GM18511 (cell line): Measurements from ENCODE around the gene HSD17B1.
"Not testable (repeated sequence)": the region's sequence is repeated elsewhere in the genome, so short reads cannot be mapped to it uniquely, and the experiment has no call there.

Experiments
- ATAC-seq: cut with Tn5 transposase; IDR thresholded peaks from one replicate; pipeline ENCODE4 v1.9.1; 2021; ENCODE audit warnings: mild to moderate bottlenecking, moderate library complexity; ENCODE audit not compliant: unreplicated experiment

Gene HSD17B1

DNA sequence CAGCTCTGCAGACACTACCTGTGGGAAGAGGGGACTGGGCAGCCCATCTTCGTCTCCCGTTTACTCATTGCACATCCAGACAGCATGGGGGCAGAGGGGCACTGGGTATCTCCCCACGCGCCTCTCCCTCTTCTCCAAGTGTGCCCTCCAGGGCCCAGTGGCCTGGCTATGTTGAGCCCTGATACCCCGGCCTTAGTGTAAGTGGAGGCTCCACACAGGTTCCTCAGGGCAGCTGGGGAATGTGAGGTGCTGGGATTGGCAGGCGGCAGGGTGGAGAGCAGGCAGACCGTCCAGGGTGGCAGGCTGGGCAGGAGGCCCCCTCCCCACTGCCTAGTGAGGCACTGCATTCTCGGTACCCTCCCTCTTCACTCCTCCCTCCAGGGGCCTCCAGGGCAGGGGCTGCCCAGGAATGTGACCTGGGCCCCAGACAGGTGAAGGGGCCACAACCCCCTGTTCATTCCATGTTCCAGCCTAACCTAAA lies 29.9 kb upstream of the HSD17B1 start:
- no peak for ATAC-seq

DNA sequence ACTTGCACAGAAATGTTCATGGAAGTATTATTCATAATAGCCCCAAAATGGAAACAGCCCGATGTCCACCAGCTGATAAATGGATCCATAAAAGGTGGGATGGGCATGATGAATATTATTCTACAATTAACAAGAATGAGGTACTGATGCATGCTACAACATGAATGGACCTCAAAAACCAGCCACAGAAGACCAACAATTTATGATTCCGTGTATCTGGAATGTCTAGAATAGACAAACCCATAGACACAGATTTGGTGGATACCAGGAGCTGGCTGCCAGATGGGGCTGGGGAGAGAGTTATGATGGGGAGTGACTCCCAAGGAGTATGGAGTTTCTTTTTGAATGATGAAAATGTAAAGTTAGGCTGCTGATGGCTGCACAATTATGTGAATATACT lies 27.5 kb upstream of the HSD17B1 start:
- no peak for ATAC-seq

DNA sequence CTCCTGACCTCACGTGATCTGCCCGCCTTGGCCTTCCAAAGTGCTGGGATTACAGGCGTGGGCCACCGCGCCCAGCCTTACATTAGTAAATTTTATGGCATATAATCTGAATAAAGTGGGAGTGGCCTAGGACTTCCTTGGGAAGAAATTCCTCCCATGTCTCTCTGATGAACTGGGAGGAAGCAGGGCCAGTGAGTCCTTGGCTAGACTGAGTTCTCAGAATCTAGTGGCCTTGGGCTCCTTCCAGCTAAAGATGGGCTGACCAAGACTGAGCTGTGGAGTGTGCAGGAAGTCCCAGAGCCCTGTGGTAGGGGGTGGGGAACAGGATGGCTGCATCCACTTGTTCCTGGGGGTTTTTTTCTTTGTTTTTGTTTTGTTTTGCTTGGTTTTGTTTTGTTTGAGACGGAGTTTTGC lies 26.7 kb upstream of the HSD17B1 start:
- ATAC-seq, result no peak

DNA sequence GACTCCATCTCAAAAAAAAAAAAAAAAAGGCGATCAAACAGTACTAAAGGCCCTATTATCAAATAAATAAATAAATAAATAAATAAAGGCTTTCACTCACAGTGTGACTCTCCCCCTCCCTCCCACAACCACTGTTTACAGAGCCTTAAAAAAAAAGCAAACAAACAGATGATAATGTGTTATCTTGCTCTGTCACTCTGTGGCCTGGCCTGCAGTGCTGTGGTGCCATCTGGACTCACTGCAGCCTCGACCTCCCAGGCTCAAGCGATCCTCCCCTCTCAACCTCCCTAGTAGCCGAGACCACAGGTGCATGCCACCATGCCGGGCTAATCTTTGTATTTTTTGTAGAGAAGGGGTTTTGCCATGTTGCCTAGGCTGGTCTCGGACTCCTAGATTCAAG lies 24.8 kb upstream of the HSD17B1 start:
- ATAC-seq, result no peak

DNA sequence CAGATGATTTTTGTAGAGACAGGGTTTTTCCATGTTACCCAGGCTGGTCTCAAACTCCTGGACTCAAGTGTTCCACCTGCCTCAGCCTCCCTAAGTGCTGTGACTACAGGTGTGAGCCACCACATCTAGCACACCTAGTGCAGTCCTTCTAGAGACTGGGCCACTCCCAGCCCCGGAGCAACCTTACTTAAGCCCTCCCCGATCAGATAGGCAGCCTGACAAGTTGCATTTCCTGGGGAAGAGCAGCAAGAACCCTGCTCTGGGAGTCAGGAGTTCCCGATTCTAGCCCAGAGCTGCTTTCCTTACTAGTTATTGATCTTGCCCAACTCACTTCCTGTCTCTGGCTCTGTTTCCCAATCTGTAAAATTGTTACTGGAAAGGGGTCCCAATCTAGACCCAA lies 23.7 kb upstream of the HSD17B1 start:
- ATAC-seq, result no peak

DNA sequence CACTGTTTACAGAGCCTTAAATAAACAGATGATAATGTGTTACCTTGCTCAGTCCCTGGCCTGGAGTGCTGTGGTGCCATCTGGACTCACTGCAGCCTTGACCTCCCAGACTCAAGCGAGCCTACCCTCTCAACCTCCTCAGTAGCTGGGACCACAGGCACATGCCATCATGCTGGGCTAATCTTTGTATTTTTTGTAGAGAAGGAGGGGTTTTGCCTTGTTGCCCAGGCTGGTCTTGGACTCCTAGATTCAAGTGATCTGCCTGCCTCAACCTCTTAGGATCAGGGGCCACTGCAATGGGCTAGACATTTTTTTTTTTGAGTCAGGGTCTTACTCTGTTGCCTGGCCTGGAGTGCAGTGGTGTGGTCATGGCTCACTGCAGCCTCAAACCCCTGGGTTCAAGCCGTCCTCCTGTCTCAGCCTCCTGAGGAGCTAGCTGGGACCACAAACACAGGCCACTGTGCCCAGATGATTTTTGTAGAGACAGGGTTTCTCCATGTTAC lies 21.7 kb upstream of the HSD17B1 start:
- no peak for ATAC-seq

DNA sequence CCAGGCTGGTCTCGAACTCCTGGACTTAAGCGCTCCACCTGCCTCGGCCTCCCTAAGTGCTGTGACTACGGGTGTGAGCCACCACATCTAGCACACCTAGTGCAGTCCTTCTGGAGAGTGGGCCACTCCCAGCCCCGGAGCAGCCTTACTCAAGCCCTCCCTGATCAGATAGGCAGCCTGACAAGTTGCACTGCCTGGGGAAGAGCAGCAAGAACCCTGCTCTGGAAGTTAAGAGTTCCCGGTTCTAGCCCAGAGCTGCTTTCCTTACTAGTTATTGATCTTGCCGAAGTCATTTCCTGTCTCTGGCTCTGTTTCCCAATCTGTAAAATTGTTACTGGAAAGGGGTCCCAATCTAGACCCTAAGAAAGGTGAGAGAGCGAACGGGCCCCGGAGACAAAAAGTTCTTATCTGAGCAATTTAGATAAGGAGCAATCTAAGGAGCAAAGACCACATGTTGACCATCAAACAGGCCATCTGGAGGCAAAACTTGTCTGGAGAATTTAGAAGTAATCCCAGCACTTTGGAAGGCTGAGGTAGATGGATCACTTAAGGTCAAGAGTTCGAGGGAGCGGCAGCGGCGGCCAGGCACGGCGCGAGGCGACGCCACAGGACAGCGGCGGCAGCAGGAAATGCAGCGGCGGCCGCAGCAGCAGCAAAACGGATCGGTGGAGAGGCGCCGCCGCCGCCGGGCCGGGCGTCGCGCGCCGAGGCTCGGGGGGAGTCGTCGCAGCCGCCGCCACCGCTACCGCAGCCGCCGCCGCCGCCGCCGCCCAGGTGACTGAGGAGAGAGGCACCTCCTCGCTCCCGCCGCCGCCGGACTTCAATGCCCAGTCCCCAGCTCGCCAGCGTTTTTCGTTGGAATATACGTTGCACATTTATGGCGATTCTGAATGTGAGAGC lies 21.0 kb upstream of the HSD17B1 start:
- no peak for ATAC-seq

DNA sequence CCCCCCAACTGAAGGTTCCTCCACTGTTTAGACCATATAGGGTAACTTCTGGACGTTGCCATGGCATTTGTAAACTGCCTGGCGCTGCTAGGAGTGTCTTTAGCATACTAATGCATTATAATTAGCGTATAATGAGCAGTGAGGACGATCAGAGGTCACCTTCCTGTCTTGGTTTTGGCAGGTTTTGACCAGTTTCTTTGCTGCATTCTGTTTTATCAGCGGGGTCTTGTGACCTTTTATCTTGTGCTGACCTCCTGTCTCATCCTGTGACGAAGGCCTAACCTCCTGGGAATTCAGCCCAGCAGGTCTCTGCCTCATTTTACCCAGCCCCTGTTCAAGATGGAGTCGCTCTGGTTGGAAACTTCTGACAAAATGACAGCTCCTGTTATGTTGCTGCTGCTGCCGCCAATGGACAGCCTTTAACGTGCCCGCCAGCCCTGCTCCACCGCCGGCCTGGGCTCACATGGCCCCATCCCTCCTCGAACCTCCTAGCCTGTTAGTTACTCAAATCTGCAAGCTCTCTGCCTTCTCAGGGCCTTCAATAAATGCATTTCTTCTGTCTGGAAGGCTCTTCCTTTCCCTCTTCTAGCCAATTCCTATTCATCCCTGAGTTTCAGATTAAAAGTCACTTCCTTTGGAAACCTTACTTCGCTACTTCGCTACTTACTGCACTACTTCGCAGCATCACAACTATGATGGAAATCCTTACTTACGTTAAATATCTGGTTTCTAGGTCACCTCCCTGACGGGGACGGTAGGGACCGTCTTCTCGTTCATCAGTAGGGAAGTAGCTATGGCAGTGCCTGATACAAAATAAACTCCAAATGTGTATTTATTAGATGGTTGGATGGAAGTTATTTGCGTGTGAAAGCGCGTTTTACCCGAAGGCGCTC lies 17.3 kb upstream of the HSD17B1 start:
- ATAC-seq, result peak; percentile 12

DNA sequence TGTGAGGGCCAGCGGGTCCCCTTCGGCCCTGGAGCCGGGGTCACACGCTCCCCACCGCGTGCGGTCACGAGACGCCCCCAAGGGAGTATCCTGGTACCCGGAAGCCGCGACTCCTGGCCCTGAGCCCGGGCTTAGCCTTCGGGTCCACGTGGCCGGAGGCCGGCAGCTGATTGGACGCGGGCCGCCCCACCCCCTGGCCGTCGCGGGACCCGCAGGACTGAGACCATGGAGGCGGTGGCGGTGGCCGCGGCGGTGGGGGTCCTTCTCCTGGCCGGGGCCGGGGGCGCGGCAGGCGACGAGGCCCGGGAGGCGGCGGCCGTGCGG lies 16.7 kb upstream of the HSD17B1 start, which contains the start of gene NAGLU:
TSS of gene NAGLU (plus strand) at position 194 of the 324 bp plus-strand sequence. CDS start at position 226, 32 bp downstream.
- peak; percentile 84 for ATAC-seq

DNA sequence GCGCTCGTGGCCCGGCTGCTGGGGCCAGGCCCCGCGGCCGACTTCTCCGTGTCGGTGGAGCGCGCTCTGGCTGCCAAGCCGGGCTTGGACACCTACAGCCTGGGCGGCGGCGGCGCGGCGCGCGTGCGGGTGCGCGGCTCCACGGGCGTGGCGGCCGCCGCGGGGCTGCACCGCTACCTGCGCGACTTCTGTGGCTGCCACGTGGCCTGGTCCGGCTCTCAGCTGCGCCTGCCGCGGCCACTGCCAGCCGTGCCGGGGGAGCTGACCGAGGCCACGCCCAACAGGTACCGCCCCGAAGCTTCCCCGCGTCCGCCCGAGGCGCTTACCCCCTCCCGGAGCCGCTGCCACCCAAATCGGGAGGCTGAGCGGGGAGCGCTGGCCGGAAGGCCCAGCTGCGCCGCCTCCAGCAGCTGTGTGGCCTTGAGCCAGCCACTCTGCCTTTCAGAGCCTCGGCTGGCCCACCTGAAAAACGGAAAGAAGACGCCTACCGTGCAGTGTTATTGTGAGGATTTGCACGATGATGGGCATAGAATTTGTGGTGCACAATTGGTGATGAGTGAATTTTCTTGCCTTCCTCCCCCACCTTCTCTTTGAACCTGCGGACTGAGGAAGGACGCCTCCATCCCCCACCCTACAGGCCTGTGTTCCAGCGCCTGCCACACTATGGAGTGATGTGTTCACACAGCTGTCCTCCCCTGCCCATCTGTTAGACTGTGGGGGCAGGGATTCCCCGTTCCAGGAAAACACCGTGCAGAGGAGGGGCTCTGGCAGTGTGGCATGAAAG lies 16.2 kb upstream of the HSD17B1 start:
- ATAC-seq, result peak; percentile 78

DNA sequence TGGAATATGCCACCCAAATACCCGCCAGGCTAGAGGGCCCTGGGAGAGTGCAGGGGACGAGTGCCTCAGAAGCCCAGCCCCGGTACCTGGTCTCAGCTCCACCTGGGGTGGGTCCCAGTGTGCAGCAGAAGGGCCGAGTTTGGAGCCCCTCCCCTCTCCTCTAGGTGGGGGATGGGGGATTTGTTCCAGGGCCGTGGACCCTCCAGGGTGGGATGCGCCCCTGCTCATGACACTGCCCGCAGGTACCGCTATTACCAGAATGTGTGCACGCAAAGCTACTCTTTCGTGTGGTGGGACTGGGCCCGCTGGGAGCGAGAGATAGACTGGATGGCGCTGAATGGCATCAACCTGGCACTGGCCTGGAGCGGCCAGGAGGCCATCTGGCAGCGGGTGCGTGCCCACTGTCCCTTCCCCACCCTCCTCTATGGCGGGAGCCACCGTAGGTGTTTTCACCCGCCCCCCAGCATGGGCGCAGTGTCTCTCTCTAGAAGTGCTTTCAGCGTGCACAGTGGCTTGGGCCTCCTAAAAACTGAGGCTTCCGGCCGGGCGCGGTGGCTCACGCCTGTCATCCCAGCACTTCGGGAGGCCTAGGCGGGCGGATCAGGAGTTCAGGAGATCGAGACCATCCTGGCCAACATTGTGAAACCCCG lies 15.4 kb upstream of the HSD17B1 start:
- no peak for ATAC-seq

DNA sequence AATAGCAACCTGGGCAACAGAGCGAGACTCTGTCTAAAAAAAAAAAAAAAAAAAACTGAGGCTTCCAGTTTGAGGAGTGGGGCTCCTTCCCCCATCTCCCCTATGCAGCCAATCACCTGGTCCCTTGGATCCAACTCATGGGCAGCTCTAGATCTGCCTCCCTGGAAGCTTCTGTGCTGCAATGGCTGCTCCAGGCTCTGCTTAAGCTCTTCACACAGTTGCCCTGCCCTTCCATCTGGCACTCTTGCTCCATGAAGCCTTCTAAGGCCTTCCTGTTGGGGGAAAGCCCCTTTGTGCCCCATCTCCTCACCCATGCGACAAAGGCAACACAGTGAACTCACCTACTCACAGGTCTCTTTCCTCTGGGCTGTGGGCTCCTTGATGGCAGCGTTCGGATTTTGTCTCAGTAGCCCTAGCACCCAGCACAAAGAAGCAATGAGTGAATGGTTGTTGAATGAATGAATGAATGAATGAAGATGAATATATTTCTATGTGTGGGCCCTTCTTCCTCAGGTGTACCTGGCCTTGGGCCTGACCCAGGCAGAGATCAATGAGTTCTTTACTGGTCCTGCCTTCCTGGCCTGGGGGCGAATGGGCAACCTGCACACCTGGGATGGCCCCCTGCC lies 14.8 kb upstream of the HSD17B1 start:
- ATAC-seq, result no peak

DNA sequence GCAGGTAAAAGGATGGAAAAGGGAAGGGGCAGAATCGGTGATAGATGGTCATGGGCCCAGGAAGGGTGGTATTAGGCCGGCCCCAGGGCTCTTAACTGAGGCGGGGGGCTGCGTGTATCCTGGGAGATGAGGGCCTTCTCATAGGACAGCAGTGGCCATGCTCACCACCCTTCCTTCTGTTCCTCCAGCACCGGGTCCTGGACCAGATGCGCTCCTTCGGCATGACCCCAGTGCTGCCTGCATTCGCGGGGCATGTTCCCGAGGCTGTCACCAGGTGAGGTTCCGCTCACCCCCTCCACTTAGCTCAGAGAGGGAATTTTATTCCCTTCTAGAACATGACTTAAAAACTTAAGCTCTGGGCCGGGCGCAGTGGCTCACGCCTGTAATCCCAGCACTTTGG lies 14.2 kb upstream of the HSD17B1 start:
- ATAC-seq, result no peak

DNA sequence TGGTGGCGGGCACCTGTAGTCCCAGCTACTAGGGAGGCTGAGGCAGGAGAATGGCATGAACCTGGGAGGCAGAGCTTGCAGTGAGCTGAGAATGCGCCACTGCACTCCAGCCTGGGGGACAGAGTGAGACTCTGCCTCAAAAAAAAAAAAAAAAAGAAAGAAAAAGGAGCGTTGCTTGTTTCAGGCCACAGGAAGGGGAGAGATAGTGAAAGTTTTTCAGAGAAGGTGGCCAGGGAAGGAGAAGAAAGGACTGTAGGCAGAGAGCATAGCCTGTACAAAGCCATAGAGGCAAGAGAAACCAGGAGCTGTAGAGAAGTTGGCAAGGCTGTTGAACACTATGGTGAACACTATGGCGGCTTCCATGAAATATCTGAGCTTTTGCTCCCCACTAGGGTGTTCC lies 12.2 kb upstream of the HSD17B1 start:
- ATAC-seq, result not testable (repeated sequence)

DNA sequence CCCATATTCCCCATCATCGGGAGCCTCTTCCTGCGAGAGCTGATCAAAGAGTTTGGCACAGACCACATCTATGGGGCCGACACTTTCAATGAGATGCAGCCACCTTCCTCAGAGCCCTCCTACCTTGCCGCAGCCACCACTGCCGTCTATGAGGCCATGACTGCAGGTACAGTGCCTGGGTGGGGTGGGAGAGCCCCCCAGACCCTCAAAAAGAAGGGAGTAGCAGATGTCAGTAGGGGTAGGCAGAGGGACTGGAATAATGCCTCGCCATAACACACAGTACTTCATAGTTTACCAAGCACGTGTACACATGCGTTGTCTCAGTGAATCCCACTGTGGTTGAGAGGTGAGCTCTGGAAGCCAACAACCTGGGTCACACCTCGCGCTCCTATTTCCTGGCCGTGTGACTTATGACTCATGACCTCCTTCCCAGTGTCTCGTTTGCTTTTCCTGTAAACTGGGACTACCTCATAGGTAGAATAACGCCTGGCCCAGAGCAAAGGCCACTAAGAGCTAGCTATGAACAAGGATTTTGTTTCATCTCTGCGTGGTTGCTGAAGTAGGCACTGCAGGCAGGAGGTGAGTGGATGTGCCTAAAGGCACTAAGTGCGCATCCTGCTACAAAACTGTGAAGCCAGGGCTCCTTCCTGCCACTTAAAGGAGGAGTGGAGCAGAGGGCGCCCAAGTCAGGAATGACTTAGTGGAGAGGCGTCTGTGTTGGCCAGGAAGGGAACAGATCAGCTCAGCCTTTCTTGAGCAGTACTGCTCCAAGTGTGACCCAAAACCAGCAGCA lies 11.5 kb upstream of the HSD17B1 start:
- no peak for ATAC-seq

DNA sequence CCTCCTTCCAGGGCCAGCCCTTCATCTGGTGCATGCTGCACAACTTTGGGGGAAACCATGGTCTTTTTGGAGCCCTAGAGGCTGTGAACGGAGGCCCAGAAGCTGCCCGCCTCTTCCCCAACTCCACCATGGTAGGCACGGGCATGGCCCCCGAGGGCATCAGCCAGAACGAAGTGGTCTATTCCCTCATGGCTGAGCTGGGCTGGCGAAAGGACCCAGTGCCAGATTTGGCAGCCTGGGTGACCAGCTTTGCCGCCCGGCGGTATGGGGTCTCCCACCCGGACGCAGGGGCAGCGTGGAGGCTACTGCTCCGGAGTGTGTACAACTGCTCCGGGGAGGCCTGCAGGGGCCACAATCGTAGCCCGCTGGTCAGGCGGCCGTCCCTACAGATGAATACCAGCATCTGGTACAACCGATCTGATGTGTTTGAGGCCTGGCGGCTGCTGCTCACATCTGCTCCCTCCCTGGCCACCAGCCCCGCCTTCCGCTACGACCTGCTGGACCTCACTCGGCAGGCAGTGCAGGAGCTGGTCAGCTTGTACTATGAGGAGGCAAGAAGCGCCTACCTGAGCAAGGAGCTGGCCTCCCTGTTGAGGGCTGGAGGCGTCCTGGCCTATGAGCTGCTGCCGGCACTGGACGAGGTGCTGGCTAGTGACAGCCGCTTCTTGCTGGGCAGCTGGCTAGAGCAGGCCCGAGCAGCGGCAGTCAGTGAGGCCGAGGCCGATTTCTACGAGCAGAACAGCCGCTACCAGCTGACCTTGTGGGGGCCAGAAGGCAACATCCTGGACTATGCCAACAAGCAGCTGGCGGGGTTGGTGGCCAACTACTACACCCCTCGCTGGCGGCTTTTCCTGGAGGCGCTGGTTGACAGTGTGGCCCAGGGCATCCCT lies 9.3 kb upstream of the HSD17B1 start:
- no peak for ATAC-seq

DNA sequence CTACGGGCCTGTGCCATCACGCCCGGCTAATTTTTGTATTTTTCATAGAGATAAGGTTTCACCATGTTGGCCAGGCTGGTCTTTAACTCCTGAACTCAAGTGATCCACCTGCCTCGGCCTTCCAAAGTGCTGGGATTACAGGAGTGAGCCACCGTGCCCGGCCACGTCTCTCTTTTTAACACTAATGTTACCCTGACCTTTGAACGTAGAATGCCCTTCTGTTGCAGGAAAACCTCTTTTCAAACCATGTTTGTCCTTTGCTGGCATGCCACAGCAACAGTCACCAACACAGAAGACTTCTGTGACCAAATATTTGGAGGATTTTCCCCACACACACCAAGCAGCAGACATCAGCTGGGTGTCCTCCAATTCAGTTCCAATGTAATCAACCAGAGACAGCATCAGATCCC lies 7.8 kb upstream of the HSD17B1 start:
- no peak for ATAC-seq
